TTC549 (cell line): ENCODE data around the gene LDLRAD2.
"Not testable (repeated sequence)": the region's sequence is repeated elsewhere in the genome, so short reads cannot be mapped to it uniquely, and the experiment has no call there.

Experiments used
- FAIRE-seq: peaks from 2 replicates; lab custom pipeline; 2012; peaks lifted over from hg19 to GRCh38; lab: Jason Lieb, UNC

The LDLRAD2 gene

GRCh38 chr1:21811875-21812305, at the start of gene LDLRAD2:
TSS of gene LDLRAD2 (plus strand) at chr1:21812265. CDS start at chr1:21812452, 187 bp downstream.
- no peak for FAIRE-seq

- no peak for FAIRE-seq
These were observed 48.8 kb upstream of the LDLRAD2 start for GRCh38 chr1:21763236-21763635.

- no peak for FAIRE-seq
These were observed 48.2 kb upstream of the LDLRAD2 start for GRCh38 chr1:21763694-21764419.

GRCh38 chr1:21764615-21765423, 47.2 kb upstream of the LDLRAD2 start:
- no peak for FAIRE-seq

- no peak for FAIRE-seq
These were observed 45.9 kb upstream of the LDLRAD2 start for GRCh38 chr1:21766210-21766609.

- FAIRE-seq, result not testable (repeated sequence)
These were observed 45.0 kb upstream of the LDLRAD2 start for GRCh38 chr1:21767106-21767505.

- no peak for FAIRE-seq
These were observed 41.9 kb upstream of the LDLRAD2 start for GRCh38 chr1:21770201-21770600.

GRCh38 chr1:21770602-21771001, 41.5 kb upstream of the LDLRAD2 start:
- not testable (repeated sequence) for FAIRE-seq

GRCh38 chr1:21771672-21772071, 40.4 kb upstream of the LDLRAD2 start:
- FAIRE-seq, result not testable (repeated sequence)

GRCh38 chr1:21773585-21773984, 38.5 kb upstream of the LDLRAD2 start:
- no peak for FAIRE-seq

- no peak for FAIRE-seq
These were observed 37.1 kb upstream of the LDLRAD2 start for GRCh38 chr1:21774835-21775549.

GRCh38 chr1:21775550-21775914, 36.5 kb upstream of the LDLRAD2 start:
- FAIRE-seq, result no peak

- FAIRE-seq, result no peak
These were observed 36.0 kb upstream of the LDLRAD2 start for GRCh38 chr1:21775985-21776562.

GRCh38 chr1:21776925-21777324, 35.1 kb upstream of the LDLRAD2 start:
- not testable (repeated sequence) for FAIRE-seq

- no peak for FAIRE-seq
These were observed 33.7 kb upstream of the LDLRAD2 start for GRCh38 chr1:21778405-21778727.

GRCh38 chr1:21779613-21780521, 32.2 kb upstream of the LDLRAD2 start:
- no peak for FAIRE-seq

GRCh38 chr1:21781815-21782348, 30.2 kb upstream of the LDLRAD2 start:
- FAIRE-seq, result no peak

- FAIRE-seq, result no peak
These were observed 29.7 kb upstream of the LDLRAD2 start for GRCh38 chr1:21782349-21782867.

GRCh38 chr1:21782868-21783678, 29.0 kb upstream of the LDLRAD2 start, which contains the start of gene USP48:
TSS of gene USP48 (minus strand) at chr1:21783149. CDS start at chr1:21782957, 192 bp downstream.
- FAIRE-seq, result no peak
